ENCODE measurements around the gene ASPRV1. TPM values are rescaled to one million over a fixed set of nuclear protein-coding genes. Genes with fewer than 3 reads are reported as not detected.

The ASPRV1 gene
- total and polyA plus RNA-seq, 4 donors: 0.19 to 0.75 (median 0.23) TPM

DNA sequence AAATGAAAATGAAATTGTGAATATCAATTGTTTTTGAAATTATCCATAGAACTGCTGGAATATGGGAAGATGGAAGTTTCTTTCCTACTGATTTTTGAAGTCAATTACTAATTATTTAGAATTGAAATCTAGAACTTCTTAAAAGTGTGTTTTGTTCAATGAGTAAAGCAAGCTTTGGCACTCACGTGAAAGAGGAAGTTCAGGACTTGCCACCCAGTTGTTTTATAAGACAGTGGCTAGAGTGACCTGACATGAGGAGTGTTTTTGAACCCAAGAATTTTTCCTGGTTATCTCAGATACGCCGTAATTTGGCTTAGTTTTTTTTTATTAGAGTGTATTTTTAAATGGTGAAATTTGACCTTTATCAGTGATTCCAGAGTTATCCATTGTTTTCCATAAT lies 43.0 kb downstream of the ASPRV1 start:
- Histone ChIP-seq H3K9me3 (ENCODE audit: control insufficient read depth in 4 of 4, low read length in 3 of 4) (no peaks in the 10 kb centered on the region), H3K27me3 (ENCODE audit: control insufficient read depth in 4 of 4, insufficient read depth in 4 of 4, low read length in 3 of 4) (no peaks in the 10 kb centered on the region), H3K9ac (ENCODE audit: low read depth in 1 of 2, low read length in 2 of 2) (no peak overlapping the region), H3K36me3 (ENCODE audit: control insufficient read depth in 4 of 4, insufficient read depth in 3 of 4, low read depth in 1 of 4, low read length in 3 of 4) (peaks cover 5 to 26% (median 13%) of the 10 kb centered on the region in 4 donors), H3K4me1 (ENCODE audit: control insufficient read depth in 4 of 4, insufficient read depth in 4 of 4, low read length in 3 of 4) (peaks cover 0 to 8% (median 4%) of the 10 kb centered on the region in 4 donors), H3K27ac (ENCODE audit: low read depth in 1 of 2, low read length in 2 of 2) (peak overlapping the region in 1 of 2 donors; percentile 53), H3K4me3 (ENCODE audit: low read depth in 1 of 3, low read length in 3 of 3) (no peak overlapping the region)
- WGBS: 26% methylated on average over 3 of the region's 3 CpGs
- TF ChIP-seq EGR1 (IDR thresholded peaks at IDR 0.05; ENCODE audit: low read depth in 2 of 2) (no peak), TAF1 (conservative IDR thresholded peaks at IDR 0.05) (no peak), HNF4A (conservative IDR thresholded peaks at IDR 0.05) (no peak), FOXA2 (IDR thresholded peaks at IDR 0.05) (no peak), JUND (IDR thresholded peaks at IDR 0.05) (no peak), YY1 (IDR thresholded peaks at IDR 0.05) (no peak), GABPA (IDR thresholded peaks at IDR 0.05 in 1 of 2, conservative IDR thresholded peaks at IDR 0.05 in 1 of 2) (no peak), RAD21 (IDR thresholded peaks at IDR 0.05) (no peak), ZBTB33 (IDR thresholded peaks at IDR 0.05) (no peak), RXRA (IDR thresholded peaks at IDR 0.05) (no peak), FOXA1 (IDR thresholded peaks at IDR 0.05) (no peak)
- TF ChIP-seq, protein P1, sequence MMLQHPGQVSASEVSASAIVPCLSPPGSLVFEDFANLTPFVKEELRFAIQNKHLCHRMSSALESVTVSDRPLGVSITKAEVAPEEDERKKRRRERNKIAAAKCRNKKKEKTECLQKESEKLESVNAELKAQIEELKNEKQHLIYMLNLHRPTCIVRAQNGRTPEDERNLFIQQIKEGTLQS (IDR thresholded peaks at IDR 0.05): no peak
- TF ChIP-seq, protein P2, sequence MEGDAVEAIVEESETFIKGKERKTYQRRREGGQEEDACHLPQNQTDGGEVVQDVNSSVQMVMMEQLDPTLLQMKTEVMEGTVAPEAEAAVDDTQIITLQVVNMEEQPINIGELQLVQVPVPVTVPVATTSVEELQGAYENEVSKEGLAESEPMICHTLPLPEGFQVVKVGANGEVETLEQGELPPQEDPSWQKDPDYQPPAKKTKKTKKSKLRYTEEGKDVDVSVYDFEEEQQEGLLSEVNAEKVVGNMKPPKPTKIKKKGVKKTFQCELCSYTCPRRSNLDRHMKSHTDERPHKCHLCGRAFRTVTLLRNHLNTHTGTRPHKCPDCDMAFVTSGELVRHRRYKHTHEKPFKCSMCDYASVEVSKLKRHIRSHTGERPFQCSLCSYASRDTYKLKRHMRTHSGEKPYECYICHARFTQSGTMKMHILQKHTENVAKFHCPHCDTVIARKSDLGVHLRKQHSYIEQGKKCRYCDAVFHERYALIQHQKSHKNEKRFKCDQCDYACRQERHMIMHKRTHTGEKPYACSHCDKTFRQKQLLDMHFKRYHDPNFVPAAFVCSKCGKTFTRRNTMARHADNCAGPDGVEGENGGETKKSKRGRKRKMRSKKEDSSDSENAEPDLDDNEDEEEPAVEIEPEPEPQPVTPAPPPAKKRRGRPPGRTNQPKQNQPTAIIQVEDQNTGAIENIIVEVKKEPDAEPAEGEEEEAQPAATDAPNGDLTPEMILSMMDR (IDR thresholded peaks at IDR 0.05; ENCODE audit: low read depth, low read length, missing input control): no peak
- TF ChIP-seq, protein P3, sequence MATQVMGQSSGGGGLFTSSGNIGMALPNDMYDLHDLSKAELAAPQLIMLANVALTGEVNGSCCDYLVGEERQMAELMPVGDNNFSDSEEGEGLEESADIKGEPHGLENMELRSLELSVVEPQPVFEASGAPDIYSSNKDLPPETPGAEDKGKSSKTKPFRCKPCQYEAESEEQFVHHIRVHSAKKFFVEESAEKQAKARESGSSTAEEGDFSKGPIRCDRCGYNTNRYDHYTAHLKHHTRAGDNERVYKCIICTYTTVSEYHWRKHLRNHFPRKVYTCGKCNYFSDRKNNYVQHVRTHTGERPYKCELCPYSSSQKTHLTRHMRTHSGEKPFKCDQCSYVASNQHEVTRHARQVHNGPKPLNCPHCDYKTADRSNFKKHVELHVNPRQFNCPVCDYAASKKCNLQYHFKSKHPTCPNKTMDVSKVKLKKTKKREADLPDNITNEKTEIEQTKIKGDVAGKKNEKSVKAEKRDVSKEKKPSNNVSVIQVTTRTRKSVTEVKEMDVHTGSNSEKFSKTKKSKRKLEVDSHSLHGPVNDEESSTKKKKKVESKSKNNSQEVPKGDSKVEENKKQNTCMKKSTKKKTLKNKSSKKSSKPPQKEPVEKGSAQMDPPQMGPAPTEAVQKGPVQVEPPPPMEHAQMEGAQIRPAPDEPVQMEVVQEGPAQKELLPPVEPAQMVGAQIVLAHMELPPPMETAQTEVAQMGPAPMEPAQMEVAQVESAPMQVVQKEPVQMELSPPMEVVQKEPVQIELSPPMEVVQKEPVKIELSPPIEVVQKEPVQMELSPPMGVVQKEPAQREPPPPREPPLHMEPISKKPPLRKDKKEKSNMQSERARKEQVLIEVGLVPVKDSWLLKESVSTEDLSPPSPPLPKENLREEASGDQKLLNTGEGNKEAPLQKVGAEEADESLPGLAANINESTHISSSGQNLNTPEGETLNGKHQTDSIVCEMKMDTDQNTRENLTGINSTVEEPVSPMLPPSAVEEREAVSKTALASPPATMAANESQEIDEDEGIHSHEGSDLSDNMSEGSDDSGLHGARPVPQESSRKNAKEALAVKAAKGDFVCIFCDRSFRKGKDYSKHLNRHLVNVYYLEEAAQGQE (IDR thresholded peaks at IDR 0.05): no peak
- no peak for DNase-seq (ENCODE audit: low spot score)

- Histone ChIP-seq H3K4me3 (ENCODE audit: low read depth in 1 of 3, low read length in 3 of 3) (no peak overlapping the region), H3K9me3 (ENCODE audit: control insufficient read depth in 4 of 4, low read length in 3 of 4) (no peaks in the 10 kb centered on the region), H3K4me1 (ENCODE audit: control insufficient read depth in 4 of 4, insufficient read depth in 4 of 4, low read length in 3 of 4) (peaks cover 0 to 8% (median 4%) of the 10 kb centered on the region in 4 donors), H3K27me3 (ENCODE audit: control insufficient read depth in 4 of 4, insufficient read depth in 4 of 4, low read length in 3 of 4) (no peaks in the 10 kb centered on the region), H3K9ac (ENCODE audit: low read depth in 1 of 2, low read length in 2 of 2) (no peak overlapping the region), H3K36me3 (ENCODE audit: control insufficient read depth in 4 of 4, insufficient read depth in 3 of 4, low read depth in 1 of 4, low read length in 3 of 4) (peaks cover 2 to 23% (median 13%) of the 10 kb centered on the region in 4 donors), H3K27ac (ENCODE audit: low read depth in 1 of 2, low read length in 2 of 2) (peak overlapping the region in 1 of 2 donors; percentile 53)
- TF ChIP-seq, protein P1 (IDR thresholded peaks at IDR 0.05): no peak
- peak in 1 of 2 donors; percentile 41 for TF ChIP-seq JUND (IDR thresholded peaks at IDR 0.05)
- DNase-seq (ENCODE audit: low spot score): no peak
- 78% methylated on average over 3 of the region's 3 CpGs for WGBS
Measured at GRCh38 chr2:69917852-69918251, 43.6 kb downstream of the ASPRV1 start.

Data from liver (tissue), 9 donors.